GM12801 (cell line): ENCODE results near the gene HOXB4.

ENCODE experiments used
- TF ChIP-seq, protein P1 (sequence below): IDR thresholded peaks from one replicate; pipeline ENCODE4 v1.5.1; 2011; ENCODE audit warnings: control low read depth; ENCODE audit not compliant: insufficient read length; ENCODE audit errors: extremely low read depth

The HOXB4 gene

DNA sequence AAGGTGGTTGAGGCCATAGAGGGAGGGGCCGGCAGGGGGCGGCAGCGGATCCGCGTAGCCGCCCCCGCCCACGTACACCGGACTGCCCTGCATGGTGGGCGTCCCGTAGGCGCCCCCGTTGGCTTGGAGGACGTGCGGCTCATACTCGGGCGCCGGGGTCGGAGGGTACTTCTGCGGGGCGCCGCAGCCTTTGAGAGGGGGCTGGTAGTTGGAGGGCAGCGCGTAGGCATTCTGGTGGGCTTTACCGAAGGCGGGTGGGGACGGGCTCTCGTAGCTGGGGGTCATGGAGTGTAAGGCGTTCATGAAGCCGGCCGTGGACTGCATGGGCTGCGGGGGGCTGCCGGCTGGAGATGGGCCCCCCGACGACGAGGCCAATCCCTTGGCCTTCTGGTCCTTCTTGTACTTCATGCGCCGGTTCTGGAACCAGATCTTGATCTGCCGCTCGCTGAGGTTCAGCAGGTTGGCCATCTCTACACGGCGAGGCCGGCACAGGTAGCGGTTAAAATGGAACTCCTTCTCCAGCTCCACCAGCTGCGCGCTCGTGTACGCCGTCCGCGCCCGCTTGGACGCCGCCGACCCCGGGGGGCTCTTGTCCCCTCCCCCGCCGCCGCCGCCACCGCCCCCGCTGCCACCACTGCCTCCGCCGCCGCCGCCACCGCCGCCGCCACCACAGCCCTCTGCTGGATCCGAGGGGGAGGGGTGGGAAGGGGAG, 27.5 kb downstream of the HOXB4 start:
- TF ChIP-seq, protein P1, sequence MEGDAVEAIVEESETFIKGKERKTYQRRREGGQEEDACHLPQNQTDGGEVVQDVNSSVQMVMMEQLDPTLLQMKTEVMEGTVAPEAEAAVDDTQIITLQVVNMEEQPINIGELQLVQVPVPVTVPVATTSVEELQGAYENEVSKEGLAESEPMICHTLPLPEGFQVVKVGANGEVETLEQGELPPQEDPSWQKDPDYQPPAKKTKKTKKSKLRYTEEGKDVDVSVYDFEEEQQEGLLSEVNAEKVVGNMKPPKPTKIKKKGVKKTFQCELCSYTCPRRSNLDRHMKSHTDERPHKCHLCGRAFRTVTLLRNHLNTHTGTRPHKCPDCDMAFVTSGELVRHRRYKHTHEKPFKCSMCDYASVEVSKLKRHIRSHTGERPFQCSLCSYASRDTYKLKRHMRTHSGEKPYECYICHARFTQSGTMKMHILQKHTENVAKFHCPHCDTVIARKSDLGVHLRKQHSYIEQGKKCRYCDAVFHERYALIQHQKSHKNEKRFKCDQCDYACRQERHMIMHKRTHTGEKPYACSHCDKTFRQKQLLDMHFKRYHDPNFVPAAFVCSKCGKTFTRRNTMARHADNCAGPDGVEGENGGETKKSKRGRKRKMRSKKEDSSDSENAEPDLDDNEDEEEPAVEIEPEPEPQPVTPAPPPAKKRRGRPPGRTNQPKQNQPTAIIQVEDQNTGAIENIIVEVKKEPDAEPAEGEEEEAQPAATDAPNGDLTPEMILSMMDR, result no peak

DNA sequence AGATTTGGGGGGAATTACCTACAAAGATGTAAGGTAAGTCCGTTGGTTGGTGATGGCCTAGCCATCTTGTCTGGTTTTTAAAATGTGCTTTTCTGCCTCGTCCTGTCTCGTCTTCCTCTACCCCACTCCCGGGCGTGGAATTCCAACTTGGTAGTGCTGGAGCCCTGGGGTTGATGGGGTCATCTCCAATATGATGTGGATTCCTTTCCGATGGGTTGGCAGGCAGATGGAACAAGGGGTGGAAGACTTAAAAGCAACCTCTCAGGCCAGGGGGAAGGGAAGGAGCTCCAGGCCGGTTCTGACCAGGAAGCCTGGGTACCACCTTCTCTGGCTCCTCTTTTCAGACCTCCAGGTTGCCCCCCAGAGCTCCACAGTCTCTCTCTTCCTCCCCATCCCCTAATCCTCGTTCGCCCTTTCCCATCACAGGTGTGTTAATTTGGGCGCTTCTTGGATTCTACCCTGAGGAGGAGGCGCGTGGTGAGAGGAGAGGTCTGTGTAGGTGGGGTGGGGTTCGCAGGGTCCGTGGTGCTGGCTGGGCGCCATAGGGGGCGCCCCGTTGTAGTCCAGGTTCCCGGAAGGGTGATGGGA, 28.1 kb downstream of the HOXB4 start:
- TF ChIP-seq, protein P1, result no peak

DNA sequence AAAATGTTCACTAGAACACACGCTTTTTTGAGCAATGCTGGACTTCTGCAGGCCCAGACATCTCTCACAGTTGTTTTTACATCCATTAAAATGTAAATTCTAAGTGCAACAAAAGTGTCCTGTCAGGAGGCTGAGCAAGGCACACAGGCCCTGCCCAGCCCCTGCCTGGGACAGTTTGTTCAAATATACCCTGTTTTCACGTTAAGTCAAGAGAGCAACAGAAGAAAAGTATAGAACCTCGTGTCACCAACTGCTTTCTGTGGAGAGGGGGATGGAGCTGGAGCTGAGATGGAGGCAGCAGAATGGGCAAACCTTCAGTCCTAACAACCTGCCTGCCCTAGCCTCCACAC, 28.9 kb downstream of the HOXB4 start:
- TF ChIP-seq, protein P1, result no peak

DNA sequence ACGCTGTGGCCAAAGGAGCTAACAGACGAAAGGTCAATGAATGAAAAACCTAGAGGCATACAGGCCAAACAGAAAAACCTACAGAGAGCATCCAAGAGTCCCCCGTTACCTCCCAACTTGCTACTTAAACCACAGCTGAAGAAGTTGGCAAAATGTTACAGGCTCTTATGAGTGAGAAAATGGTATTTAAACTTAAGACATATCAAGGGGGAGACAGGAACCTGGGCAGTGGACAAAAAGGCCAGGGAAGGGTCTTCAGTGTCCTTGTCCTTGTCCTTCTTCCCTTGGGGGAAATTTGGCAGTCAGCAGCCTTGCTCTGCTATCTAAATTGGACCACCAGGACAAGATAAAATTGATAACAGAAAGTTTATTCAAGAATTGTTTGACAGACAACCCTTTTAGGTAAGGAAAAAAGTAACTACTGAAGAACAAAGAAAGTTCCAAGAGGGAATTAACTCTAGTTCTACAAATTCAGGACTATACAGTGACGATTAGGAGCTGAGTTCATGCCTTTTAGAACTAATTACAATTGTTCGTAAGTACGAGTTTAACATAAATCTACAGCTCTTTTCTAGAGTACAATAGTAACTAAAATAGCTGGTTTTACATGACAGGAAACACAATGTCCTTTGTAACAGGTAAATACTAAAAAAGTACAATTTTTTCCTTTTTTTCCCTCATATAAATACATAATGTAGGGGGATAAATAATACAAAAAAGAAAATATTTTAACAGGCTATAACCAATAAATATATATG, 29.4 kb downstream of the HOXB4 start:
- TF ChIP-seq, protein P1, result no peak

DNA sequence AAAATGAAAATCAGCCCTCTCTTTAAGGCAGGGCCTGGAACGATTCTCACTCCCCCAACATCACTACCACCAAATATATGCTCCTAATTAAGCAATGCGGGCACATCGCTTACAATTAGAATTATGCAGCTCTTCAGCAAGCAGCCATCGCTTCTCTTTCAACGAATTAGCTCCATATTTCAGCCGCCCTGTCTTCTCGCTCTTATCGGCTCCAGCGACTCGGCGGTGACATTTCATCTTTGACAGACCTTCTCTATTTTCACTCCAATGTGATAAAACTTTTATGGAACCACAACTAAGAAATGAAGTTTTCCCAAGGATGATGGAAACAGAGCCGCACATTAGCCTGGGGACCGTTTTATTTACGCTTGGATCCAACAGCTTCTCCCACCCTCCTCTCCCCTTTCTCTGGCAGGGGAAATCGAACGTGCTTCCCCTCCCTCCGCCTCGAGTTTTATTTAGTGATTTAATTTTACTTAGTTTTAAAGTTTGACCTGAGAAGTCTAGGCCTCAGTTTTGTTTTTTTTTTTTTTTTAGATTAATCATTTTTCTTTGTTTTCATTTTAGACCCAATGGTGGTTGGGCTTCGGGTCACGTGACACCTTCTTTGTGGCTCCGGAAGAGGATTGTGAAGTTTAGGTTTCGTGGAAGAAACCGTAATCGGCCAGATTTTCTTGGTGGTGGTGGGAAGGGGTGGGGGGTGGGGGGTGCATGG, 30.2 kb downstream of the HOXB4 start:
- TF ChIP-seq, protein P1, result no peak

DNA sequence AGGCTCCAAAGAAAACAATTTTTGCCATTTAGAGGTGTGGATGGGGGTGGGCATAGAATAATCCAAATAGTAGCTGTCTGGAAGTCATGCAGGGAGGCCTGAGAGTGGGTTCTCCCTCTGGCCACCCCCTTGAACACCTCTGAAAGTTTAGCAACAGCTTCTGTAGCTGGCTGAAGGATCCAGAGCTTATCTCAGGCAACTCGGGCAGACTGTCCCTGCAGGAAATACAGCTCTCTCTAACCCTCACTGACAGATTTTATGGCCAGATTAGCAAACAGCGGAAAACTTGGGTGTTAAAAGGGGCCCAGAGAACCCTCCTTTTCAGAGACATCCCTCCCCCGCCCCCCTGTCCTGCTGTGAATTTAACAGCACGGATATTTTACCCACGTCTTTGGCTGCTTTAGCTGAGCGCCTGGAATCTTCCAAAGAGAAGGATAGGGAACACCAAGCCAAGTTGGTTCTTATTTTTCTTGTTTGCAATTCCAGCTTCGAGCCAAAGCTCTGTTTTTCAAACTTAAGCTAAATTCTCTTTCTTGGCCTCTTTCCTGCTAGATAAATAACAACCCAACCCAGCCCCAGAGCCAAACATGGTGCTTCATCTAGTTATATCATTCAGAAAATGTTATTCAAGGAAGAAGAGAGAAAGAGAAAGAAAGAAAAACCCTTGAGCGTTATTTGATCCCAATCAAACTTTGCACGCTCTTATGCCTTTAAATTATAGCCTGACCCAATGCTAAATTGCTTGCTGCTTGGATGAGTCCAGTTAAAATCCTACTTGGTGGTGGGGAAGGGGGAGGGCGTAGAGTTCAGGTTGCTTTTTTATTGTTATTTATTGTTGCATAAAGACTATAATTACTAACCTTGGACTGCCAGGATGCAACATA, 31.0 kb downstream of the HOXB4 start:
- TF ChIP-seq, protein P1, result no peak
